NB4 (cell line): ENCODE measurements around the gene GPC5.

Source experiments
- DNase-seq: peaks from one replicate; pipeline ENCODE4 v3.0.0; 2010; ENCODE audit warnings: low read depth
- H3K4me3 ChIP-seq: one replicate; pipeline ENCODE4 v1.5.1; 2011; ENCODE audit warnings: mild to moderate bottlenecking, low read depth, low read length, moderate library complexity
- CTCF ChIP-seq: IDR thresholded peaks from one replicate; pipeline ENCODE4 v1.5.1; 2012; ENCODE audit warnings: low read depth, low read length
- MAX ChIP-seq: IDR thresholded peaks from 2 replicates; pipeline ENCODE4 v1.6.1; 2011; ENCODE audit warnings: low read depth, low read length
- MYC ChIP-seq: IDR thresholded peaks from 2 replicates; pipeline ENCODE4 v1.6.1; 2011; ENCODE audit warnings: low read depth, low read length
- POLR2A ChIP-seq: IDR thresholded peaks from 2 replicates; pipeline ENCODE4 v1.6.1; 2011; ENCODE audit warnings: mild to moderate bottlenecking; ENCODE audit not compliant: insufficient read length; ENCODE audit errors: extremely low read depth

GPC5 gene

GRCh38 chr13:91716436-91717065, 318.1 kb downstream of the GPC5 start:
- TF ChIP-seq POLR2A, result no peak
- no peak for TF ChIP-seq MAX
- no peak for TF ChIP-seq MYC
- TF ChIP-seq CTCF, result no peak
- no peak for DNase-seq
- H3K4me3 ChIP-seq, result no peak overlapping the region

GRCh38 chr13:91719033-91719432, 320.6 kb downstream of the GPC5 start:
- TF ChIP-seq MYC, result 0 out of 2 replicates have a peak, but pooled peaks have one; percentile 15
- no peak for TF ChIP-seq CTCF
- TF ChIP-seq MAX, result peak; percentile 71
- no peak for TF ChIP-seq POLR2A
- H3K4me3 ChIP-seq, result no peak overlapping the region
- DNase-seq, result peak; percentile 12

- TF ChIP-seq POLR2A (no peak), MYC (no peak), MAX (no peak), CTCF (no peak)
- H3K4me3 ChIP-seq, result no peak overlapping the region
- DNase-seq, result no peak
These were observed 323.0 kb downstream of the GPC5 start for GRCh38 chr13:91721413-91721812.

- H3K4me3 ChIP-seq, result no peak overlapping the region
- TF ChIP-seq CTCF, result peak; percentile 28
- TF ChIP-seq POLR2A, result no peak
- DNase-seq, result peak; percentile 28
These were observed 324.0 kb downstream of the GPC5 start for GRCh38 chr13:91722267-91722884.

- no peak overlapping the region for H3K4me3 ChIP-seq
- DNase-seq, result no peak
- no peak for TF ChIP-seq MYC
- no peak for TF ChIP-seq MAX
- TF ChIP-seq POLR2A, result no peak
These were observed 326.2 kb downstream of the GPC5 start for GRCh38 chr13:91724591-91724990.

- H3K4me3 ChIP-seq, result no peak overlapping the region
- TF ChIP-seq MYC (no peak), POLR2A (no peak), CTCF (no peak), MAX (no peak)
- DNase-seq, result no peak
These were observed 327.2 kb downstream of the GPC5 start for GRCh38 chr13:91725646-91726045.
